Transverse colon (tissue), 4 donors: Measurements from ENCODE around the gene SLAMF1. TPM values are rescaled to one million over a fixed set of nuclear protein-coding genes. Genes with fewer than 3 reads are reported as not detected.
A peak's percentile ranks its signal among the peaks of the same experiment; 100 is the strongest.

Experiments used
- DNase-seq: peaks from one replicate; pipeline ENCODE4 v3.0.0-alpha.2; 2019
- H3K27ac ChIP-seq, 4 donors: fragments of 200-600 bp; sonication (generic); 2 replicates each; pipeline ENCODE4 v1.5.1; 2016 to 2018; ENCODE audit warnings: inconsistent platforms in 4 of 4
- H3K27me3 ChIP-seq: fragments of 200-600 bp; sonication (generic); 2 replicates; pipeline ENCODE4 v1.5.1; 2017; ENCODE audit warnings: inconsistent platforms
- H3K36me3 ChIP-seq, 4 donors: fragments of 200-600 bp; sonication (generic); 2 replicates each; pipeline ENCODE4 v1.5.1; 2017 to 2019; ENCODE audit warnings: inconsistent platforms in 4 of 4
- H3K4me1 ChIP-seq, 4 donors: fragments of 200-600 bp; sonication (generic); 2 replicates each; pipeline ENCODE4 v1.5.1; 2017 to 2020; ENCODE audit warnings: inconsistent platforms in 4 of 4
- H3K4me3 ChIP-seq, 4 donors: fragments of 200-600 bp; sonication (generic); 1 replicate in 1 of 4; 2 replicates in 3 of 4; pipeline versions ENCODE4 v1.5.1 to v1.6.1; 2017 to 2019; ENCODE audit warnings: inconsistent platforms in 4 of 4
- H3K9me3 ChIP-seq, 2 donors: fragments of 200-600 bp; sonication (generic); 2 replicates each; pipeline ENCODE4 v1.5.1; 2017 to 2019; ENCODE audit warnings: inconsistent platforms in 2 of 2
- CTCF ChIP-seq, 5 experiments: fragments of 200-600 bp in 3 of 5; fragments of 450-650 bp in 2 of 5; sonication (generic) in 3 of 5; IDR thresholded peaks; 1 replicate in 2 of 5; 2 replicates in 3 of 5; pipeline ENCODE4 v1.5.1; 2016 to 2017; ENCODE audit warnings: antibody characterized with exemption in 5 of 5, inconsistent platforms in 3 of 5, mild to moderate bottlenecking in 2 of 5, moderate library complexity in 1 of 5
- EP300 ChIP-seq: sonication (generic); formaldehyde crosslinking; IDR thresholded peaks from one replicate; pipeline ENCODE4 v1.6.1; 2017; ENCODE audit warnings: antibody characterized with exemption, low read depth
- POLR2A ChIP-seq: fragments of 450-650 bp; IDR thresholded peaks from one replicate; pipeline ENCODE4 v1.6.1; 2016; ENCODE audit warnings: antibody characterized with exemption, mild to moderate bottlenecking, moderate library complexity
- POLR2AphosphoS5 ChIP-seq, 3 donors: sonication (generic); formaldehyde crosslinking; IDR thresholded peaks; one replicate each; pipeline ENCODE4 v1.6.1; 2016; ENCODE audit warnings: antibody characterized with exemption in 3 of 3
- WGBS, 2 donors: methylation state at CpG; one replicate each; pipeline ENCODE4 v1.1.5; 2018; ENCODE audit warnings: low coverage in 1 of 2; 5-methylcytosine and 5-hydroxymethylcytosine counted together
- in situ Hi-C, 4 donors: fragments of 200-750 bp; cut with MboI; loops; one replicate each; pipeline versions ENCODE4 v1.15.0 to v1.15.1; 2017; ENCODE audit warnings: low sequenced_read_pairs in 3 of 4, low pct_ligation_motif_present in 1 of 4, low pct_unique_long_range_greater_than_20kb in 1 of 4
- intact Hi-C: fragments of 100-400 bp; cut with DNase I; formaldehyde crosslinking; loops from one replicate; pipeline ENCODE4 v1.15.1; 2023; ENCODE audit warnings: low total_unique reads
- total RNA-seq, 4 donors: library from RNA; depleted of rRNA; stranded (reverse); fragments of >200 nt; gene quantifications; one replicate each; pipeline ENCODE4 v1.1.0, GENCODE V29; 2016

Gene SLAMF1
- total RNA-seq, 4 donors from 2014 or later, result 1.1 to 3.3 (median 3.2) TPM; not detected in 1

- H3K4me3 ChIP-seq, result no peak overlapping the region
- DNase-seq, result no peak
- intact Hi-C loops (no loop called here), in situ Hi-C loops (no loop called here)
- peaks cover 0 to 32% (median 2%) of the 10 kb centered on the region in 4 donors for H3K4me1 ChIP-seq
- no peaks in the 10 kb centered on the region for H3K27me3 ChIP-seq
- no peaks in the 10 kb centered on the region for H3K36me3 ChIP-seq
- H3K9me3 ChIP-seq, result peaks cover 3 to 10% of the 10 kb centered on the region in 2 donors
- TF ChIP-seq CTCF (IDR thresholded peaks at IDR 0.05) (no peak), POLR2A (no peak), EP300 (no peak)
- no peak overlapping the region for H3K27ac ChIP-seq
These were observed 22.4 kb upstream of the SLAMF1 start for GRCh38 chr1:160669276-160669675.

- intact Hi-C loops, result no loop called here
- TF ChIP-seq EP300, result no peak
- TF ChIP-seq POLR2A, result no peak
- TF ChIP-seq CTCF (IDR thresholded peaks at IDR 0.05), result no peak
- no peak for TF ChIP-seq POLR2AphosphoS5 (IDR thresholded peaks at IDR 0.05)
- in situ Hi-C loops, result no loop called here
- Histone ChIP-seq H3K4me1 (peaks cover 0 to 25% (median 2%) of the 10 kb centered on the region in 4 donors), H3K4me3 (no peak overlapping the region), H3K27me3 (no peaks in the 10 kb centered on the region), H3K36me3 (no peaks in the 10 kb centered on the region), H3K27ac (no peak overlapping the region), H3K9me3 (peaks cover 3 to 10% of the 10 kb centered on the region in 2 donors)
- DNase-seq, result no peak
- 89 to 90% methylated on average over 2 of the region's 2 CpGs for WGBS, 2 donors
These were observed 21.1 kb upstream of the SLAMF1 start for GRCh38 chr1:160667896-160668295.

- no peak for TF ChIP-seq POLR2A
- no peak for TF ChIP-seq POLR2AphosphoS5 (IDR thresholded peaks at IDR 0.05)
- no peak for TF ChIP-seq CTCF (IDR thresholded peaks at IDR 0.05)
- no peak for TF ChIP-seq EP300
- intact Hi-C loops, result no loop called here
These were observed 19.2 kb upstream of the SLAMF1 start for GRCh38 chr1:160666079-160666442.

GRCh38 chr1:160665330-160666078 is 18.7 kb upstream of the SLAMF1 start:
- Histone ChIP-seq H3K36me3 (no peaks in the 10 kb centered on the region), H3K9me3 (peaks cover 3 to 10% of the 10 kb centered on the region in 2 donors), H3K4me1 (peaks cover 0 to 14% (median 2%) of the 10 kb centered on the region in 4 donors), H3K4me3 (no peak overlapping the region), H3K27ac (peak overlapping the region; percentile 12 to 65 (median 48)), H3K27me3 (no peaks in the 10 kb centered on the region)
- peak; percentile 6 for TF ChIP-seq EP300
- TF ChIP-seq POLR2AphosphoS5 (IDR thresholded peaks at IDR 0.05), result no peak
- in situ Hi-C loops, result no loop called here
- DNase-seq, result peak; percentile 58
- WGBS, 2 donors, result 18 to 32% methylated on average over 2 to 6 of the region's 6 CpGs
- intact Hi-C loops, result no loop called here

More at GRCh38 chr1:160666079-160666442, 19.2 kb upstream of the SLAMF1 start:
- Histone ChIP-seq H3K4me1 (peaks cover 0 to 14% (median 2%) of the 10 kb centered on the region in 4 donors), H3K27me3 (no peaks in the 10 kb centered on the region), H3K36me3 (no peaks in the 10 kb centered on the region), H3K4me3 (no peak overlapping the region), H3K27ac (peak overlapping the region; percentile 12 to 64 (median 47)), H3K9me3 (peaks cover 3 to 10% of the 10 kb centered on the region in 2 donors)
- no peak for DNase-seq
- 33 to 57% methylated on average over 1 to 3 of the region's 3 CpGs for WGBS, 2 donors
- in situ Hi-C loops, result no loop called here
